Astrocyte of the hippocampus (primary cell): ENCODE measurements around the gene NR2F1.

Experiments used
- DNase-seq: peaks from one replicate; pipeline ENCODE4 v3.0.0; 2011; ENCODE audit warnings: low read depth, low spot score

NR2F1 gene

GRCh38 chr5:93603793-93604643 is 21.0 kb downstream of the NR2F1 start:
- peak; percentile 77 for DNase-seq

- DNase-seq, result peak; percentile 22
Measured at GRCh38 chr5:93604644-93605515, 21.9 kb downstream of the NR2F1 start.

- DNase-seq, result no peak
Measured at GRCh38 chr5:93606382-93606752, 23.3 kb downstream of the NR2F1 start.

- DNase-seq, result peak; percentile 90
Measured at GRCh38 chr5:93607367-93608258, 24.6 kb downstream of the NR2F1 start.

GRCh38 chr5:93608855-93609254 is 25.8 kb downstream of the NR2F1 start:
- DNase-seq, result peak; percentile 6

GRCh38 chr5:93609762-93610161 is 26.7 kb downstream of the NR2F1 start:
- no peak for DNase-seq

- peak; percentile 12 for DNase-seq
Measured at GRCh38 chr5:93610581-93611272, 27.7 kb downstream of the NR2F1 start.

- DNase-seq, result no peak
Measured at GRCh38 chr5:93611273-93611975, 28.4 kb downstream of the NR2F1 start.

- DNase-seq, result peak; percentile 72
Measured at GRCh38 chr5:93611976-93612854, 29.2 kb downstream of the NR2F1 start.

- no peak for DNase-seq
Measured at GRCh38 chr5:93612855-93613243, 29.8 kb downstream of the NR2F1 start.

GRCh38 chr5:93616538-93617174 is 33.6 kb downstream of the NR2F1 start:
- no peak for DNase-seq

- DNase-seq, result peak; percentile 92
Measured at GRCh38 chr5:93620487-93621326, 37.7 kb downstream of the NR2F1 start.

- DNase-seq, result peak; percentile 93
Measured at GRCh38 chr5:93621327-93621798, 38.3 kb downstream of the NR2F1 start.

- peak; percentile 78 for DNase-seq
Measured at GRCh38 chr5:93622240-93622885, 39.3 kb downstream of the NR2F1 start.

GRCh38 chr5:93623153-93623552 is 40.1 kb downstream of the NR2F1 start:
- no peak for DNase-seq

- DNase-seq, result no peak
Measured at GRCh38 chr5:93626801-93627200, 43.8 kb downstream of the NR2F1 start.

GRCh38 chr5:93632327-93632726 is 49.3 kb downstream of the NR2F1 start:
- DNase-seq, result no peak
